ENCODE results near the gene EEFSEC. TPM values are rescaled to one million over a fixed set of nuclear protein-coding genes. Genes with fewer than 3 reads are reported as not detected.

EEFSEC gene
- total RNA-seq, 2 experiments from 2014 or later = 19.2 to 19.6 TPM

DNA sequence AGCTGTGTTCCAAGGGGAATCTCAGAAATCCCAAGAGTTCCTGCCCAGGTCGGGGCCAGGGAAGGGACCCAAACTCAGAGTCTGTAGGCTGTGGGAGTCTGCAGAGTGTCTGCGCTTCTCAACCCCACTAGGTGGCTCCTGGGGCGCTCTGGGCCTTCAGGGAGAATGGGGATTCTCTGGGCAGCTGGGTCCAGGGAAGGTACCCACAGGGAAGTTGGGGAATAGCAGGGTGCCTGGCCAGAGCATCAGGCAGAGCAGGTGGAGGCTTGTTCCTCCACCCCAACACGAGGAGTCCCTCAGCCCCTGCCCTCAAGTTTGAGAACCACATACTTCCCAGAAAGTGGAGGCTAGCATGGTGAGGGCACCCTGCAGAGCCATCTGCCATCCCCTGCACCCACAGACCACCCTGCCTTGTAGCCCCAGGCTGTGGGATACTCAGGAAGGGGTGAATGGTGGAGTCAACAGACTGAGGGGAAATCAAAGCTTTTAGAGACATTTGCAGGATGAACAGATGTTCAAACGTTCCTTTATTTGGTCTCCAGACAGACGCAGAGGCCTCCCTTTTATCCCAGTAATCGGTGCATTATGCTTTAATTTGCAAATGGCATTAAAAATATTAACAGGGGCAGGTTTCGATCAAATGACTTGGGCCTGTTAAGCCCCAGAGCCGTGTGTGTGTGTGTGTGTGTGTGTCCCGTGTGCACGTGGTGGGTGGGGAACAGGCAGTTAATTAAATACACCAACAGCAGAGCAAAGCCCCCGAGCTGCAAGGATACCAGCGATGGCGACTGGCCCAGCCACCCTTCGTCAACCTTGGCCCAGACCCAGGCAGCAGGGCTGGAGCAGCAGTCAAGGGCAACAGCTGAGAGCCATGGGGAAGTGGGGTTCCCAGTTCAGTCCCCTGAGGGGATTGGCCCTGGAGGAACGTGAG, 255.7 kb downstream of the EEFSEC start:
- no peak for DNase-seq
- no peak for TF ChIP-seq CTCF (IDR thresholded peaks at IDR 0.05)
- POLR2A ChIA-PET = no interaction called here
- ATAC-seq = no peak
- no peaks in the 10 kb centered on the region for H3K36me3 Mint-ChIP-seq (ENCODE audit: low read depth)
- H3K4me3 Mint-ChIP-seq = no peak overlapping the region
- H3K4me1 Mint-ChIP-seq (ENCODE audit: low read depth) = no peaks in the 10 kb centered on the region
- H3K27ac Mint-ChIP-seq = no peak overlapping the region
- CTCF ChIA-PET = no interaction called here
- intact Hi-C loops (cut with micrococcal nuclease) = no loop called here
- H3K9me3 Mint-ChIP-seq = no peaks in the 10 kb centered on the region
- H3K27me3 Mint-ChIP-seq = no peaks in the 10 kb centered on the region

GRCh38 chr3:128409624-128410581, 256.6 kb downstream of the EEFSEC start:
- TF ChIP-seq CTCF (IDR thresholded peaks at IDR 0.05) = no peak
- ChIA-PET CTCF (no interaction called here), POLR2A (no interaction called here)
- no peaks in the 10 kb centered on the region for H3K27me3 Mint-ChIP-seq
- no peak overlapping the region for H3K4me3 Mint-ChIP-seq
- intact Hi-C loops (cut with micrococcal nuclease) = no loop called here
- H3K4me1 Mint-ChIP-seq (ENCODE audit: low read depth) = no peaks in the 10 kb centered on the region
- H3K36me3 Mint-ChIP-seq (ENCODE audit: low read depth) = no peaks in the 10 kb centered on the region
- no peak overlapping the region for H3K27ac Mint-ChIP-seq
- DNase-seq (no peak), ATAC-seq (no peak)
- no peaks in the 10 kb centered on the region for H3K9me3 Mint-ChIP-seq

DNA sequence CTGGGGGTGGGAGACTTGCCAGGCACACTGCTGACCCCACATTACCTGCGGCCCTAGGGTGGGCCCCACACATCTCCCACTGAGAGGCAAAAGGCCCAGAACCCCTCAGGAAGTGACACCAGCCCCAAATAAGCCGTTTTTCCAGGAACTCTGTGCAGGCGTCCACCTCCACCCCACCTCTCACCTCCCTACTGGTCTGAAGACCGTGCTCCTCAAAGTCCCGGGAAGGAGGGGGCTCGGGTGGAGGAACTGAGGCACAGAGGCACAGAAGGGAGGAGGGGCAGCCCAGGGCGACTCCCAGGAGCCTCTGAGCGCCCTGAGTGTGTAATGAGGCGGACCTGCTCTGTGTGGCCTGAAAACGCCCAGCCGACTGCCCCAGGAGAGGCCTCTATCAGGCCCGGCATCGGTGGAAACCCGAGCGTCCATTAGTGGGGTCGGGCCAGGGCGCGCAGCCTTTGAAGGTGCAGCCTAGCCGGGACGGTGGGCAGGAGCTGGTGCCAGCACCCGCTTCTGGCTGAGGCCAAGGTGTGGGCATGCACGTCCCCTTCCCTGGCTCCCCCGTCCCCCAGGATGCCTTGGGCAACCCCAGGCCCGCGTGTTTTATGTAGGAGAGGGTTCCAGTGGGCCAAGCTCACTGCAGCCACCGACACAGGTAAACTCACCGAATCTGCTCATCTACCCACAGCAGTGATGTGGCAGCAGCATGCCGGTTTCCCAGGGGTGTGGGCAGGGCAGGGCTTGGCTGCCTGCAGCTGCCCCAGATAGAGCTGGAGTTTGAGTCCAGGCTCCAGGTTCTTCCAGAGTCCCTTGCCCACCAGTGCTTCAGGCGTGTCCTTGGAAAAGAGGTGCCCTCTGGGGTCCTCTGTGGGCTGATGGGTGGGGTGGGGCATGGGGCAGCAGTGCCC, 257.6 kb downstream of the EEFSEC start:
- POLR2A ChIA-PET = interaction anchor here (0.6 kb wide), 1 partner anchor 197 kb away, joined by 3 read pairs; no protein-coding TSS in a partner anchor
- intact Hi-C loops (cut with micrococcal nuclease) = no loop called here
- TF ChIP-seq CTCF (IDR thresholded peaks at IDR 0.05) = no peak

DNA sequence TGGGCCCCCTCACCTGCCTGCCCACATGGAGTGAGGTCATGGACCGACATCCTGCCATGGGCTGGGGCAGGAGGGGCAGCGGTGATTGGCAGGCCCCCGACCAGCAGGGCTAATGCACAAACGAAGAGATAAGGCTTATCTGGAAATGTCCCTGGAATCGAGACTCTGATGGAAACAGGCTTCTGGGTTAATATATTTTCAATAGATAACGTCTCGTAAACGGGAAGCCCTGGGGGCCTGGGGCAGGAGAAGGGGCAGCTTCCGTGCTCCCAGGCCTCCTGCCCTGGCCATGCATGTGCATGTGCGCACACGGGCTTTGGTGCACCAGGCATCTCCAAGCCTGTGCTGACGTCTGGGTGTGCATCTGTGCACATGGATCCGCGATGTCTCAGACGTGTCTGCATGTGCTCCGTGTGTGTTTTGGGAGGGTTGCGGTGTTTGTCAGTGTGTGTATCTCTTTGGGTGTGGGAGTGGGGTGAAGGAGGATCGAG, 258.3 kb downstream of the EEFSEC start:
- H3K36me3 Mint-ChIP-seq (ENCODE audit: low read depth) = no peaks in the 10 kb centered on the region
- ChIA-PET POLR2A (interaction anchor here (0.6 kb wide), 1 partner anchor 198 kb away, joined by 3 read pairs; no protein-coding TSS in a partner anchor), CTCF (no interaction called here)
- no peak for TF ChIP-seq CTCF (IDR thresholded peaks at IDR 0.05)
- H3K4me1 Mint-ChIP-seq (ENCODE audit: low read depth) = no peaks in the 10 kb centered on the region
- no peak overlapping the region for H3K27ac Mint-ChIP-seq
- no peaks in the 10 kb centered on the region for H3K27me3 Mint-ChIP-seq
- H3K9me3 Mint-ChIP-seq = no peaks in the 10 kb centered on the region
- no peak overlapping the region for H3K4me3 Mint-ChIP-seq
- intact Hi-C loops (cut with micrococcal nuclease) = no loop called here
- ATAC-seq (no peak), DNase-seq (no peak)

More for the DNA sequence above, 257.6 kb downstream of the EEFSEC start:
- H3K4me3 Mint-ChIP-seq = no peak overlapping the region
- no peak for ATAC-seq
- no peak for DNase-seq
- H3K27ac Mint-ChIP-seq = no peak overlapping the region
- CTCF ChIA-PET = no interaction called here
- H3K36me3 Mint-ChIP-seq (ENCODE audit: low read depth) = no peaks in the 10 kb centered on the region
- H3K9me3 Mint-ChIP-seq = no peaks in the 10 kb centered on the region
- no peaks in the 10 kb centered on the region for H3K27me3 Mint-ChIP-seq
- H3K4me1 Mint-ChIP-seq (ENCODE audit: low read depth) = no peaks in the 10 kb centered on the region
